HG03432 (cell line): Measurements from ENCODE around the gene ZNF296.

Experiments
- ATAC-seq: cut with Tn5 transposase; IDR thresholded peaks from one replicate; pipeline ENCODE4 v1.9.1; 2021; ENCODE audit warnings: mild to moderate bottlenecking, moderate library complexity; ENCODE audit not compliant: unreplicated experiment

The ZNF296 gene

DNA sequence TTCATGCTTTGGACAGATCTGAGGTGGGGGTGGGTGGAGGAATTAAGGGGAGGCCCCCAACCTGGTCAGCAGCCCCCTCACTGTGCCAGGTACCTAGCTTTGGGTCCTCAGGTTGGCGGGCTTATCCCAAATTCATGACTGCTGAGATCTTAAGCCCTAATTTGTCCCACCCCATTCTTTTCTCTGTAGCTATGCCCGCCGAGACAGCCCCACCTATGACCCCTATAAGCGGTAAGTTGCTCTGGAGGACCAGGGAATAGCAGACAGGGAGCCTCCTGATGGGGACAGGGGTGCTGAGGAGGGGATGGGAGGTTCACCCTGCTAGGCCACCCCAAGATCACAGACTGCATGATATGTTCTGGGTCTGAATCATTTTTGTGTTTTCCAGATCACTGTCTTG lies 14.3 kb downstream of the ZNF296 start:
- ATAC-seq = no peak

GRCh38 chr19:45059258-45059965 lies 16.9 kb downstream of the ZNF296 start:
- peak; percentile 40 for ATAC-seq

DNA sequence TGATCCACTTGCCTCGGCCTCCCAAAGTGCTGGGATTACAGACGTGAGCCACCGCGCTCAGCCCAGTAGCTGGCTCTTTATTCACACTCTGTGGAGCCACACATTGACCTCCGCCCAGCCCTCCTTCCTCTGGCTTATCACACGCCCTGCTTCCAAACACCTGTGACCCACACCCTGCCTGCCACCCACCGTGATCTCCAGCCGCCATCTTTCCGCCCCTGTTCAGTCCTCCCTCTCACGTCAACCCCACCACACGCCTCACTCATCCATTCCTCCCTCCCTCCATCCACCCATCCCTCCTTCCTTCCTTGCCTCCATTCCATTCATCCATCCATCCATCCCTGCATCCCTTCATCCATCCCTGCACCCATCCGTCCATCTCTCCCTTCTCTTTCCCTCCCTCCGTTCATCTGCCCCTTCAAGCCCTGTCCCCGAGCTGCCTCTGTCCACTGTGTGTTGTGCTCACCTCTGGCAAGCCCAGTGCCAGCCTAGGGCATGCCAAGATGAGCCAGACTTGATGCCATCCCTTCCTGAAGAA lies 17.6 kb downstream of the ZNF296 start:
- ATAC-seq = no peak

DNA sequence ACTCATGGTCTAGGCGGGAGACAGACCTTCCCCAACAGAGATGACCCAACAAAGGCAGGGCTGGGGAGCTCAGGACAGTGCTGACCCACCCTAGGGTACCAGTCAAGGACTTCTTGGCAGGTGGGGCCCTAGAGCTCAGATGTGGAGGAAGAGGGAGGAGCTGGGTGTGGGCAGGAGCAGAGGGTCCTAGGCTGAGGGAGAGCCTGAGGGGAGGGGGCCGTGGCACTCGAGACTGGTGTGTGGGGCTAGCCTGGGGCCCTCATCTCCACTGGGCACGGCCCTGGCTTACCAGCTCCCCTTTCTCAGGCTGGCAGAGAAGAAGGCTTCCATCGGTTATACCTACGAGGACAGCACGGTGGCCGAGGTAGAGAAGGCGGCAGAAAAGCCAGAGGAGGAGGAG lies 18.8 kb downstream of the ZNF296 start:
- ATAC-seq = no peak

DNA sequence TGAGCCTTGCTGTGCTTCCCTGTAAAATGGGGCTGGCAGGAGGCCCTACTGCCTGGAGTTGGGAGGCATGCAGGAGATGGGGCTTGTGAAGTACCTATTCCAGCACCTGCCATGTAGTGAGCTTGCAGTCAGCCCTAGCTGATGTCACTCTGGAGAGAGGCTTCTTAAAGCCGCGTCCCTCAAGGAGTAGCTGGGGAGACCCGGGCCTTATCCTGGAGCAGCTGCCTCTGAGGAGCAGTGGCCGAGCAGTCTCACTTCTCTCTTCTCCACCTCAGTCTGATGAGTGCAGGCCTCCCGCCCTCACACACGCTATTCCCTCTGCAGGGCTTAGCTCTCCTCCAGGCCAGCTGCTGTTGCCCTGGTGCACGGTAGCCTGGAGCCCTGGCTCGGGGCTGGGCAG lies 19.4 kb downstream of the ZNF296 start:
- no peak for ATAC-seq

DNA sequence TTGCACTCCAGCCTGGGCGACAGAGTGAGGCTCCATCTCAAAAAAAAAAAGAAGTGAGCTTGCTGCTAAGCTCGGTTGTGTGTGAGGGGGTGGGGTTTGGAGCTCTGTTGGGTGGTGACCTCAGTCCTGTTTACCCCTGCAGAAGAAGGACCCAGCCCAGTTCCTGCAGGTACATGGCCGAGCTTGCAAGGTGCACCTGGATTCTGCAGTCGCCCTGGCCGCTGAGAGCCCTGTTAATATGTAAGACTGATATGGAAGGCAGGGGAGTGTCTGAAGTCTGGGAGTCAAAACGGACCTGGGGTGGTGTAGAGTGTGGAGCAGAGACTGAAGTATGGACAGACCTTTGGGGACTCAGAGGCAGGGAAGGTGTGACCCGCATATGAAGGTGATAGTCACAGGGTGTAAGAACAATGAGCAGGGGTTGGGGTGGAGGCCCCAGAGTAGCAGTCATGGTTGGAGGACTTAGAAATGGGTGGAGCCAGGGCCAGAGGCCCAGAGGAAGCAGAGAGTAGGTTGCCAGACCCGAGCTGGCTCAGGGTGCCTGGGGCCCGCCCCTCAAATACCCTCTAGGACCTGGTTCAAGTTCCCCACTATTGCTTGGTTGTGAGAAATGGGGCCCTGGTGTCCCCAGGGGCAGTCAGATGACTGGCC lies 24.2 kb downstream of the ZNF296 start:
- ATAC-seq = no peak

GRCh38 chr19:45050036-45050435 lies 26.2 kb downstream of the ZNF296 start:
- ATAC-seq = no peak

DNA sequence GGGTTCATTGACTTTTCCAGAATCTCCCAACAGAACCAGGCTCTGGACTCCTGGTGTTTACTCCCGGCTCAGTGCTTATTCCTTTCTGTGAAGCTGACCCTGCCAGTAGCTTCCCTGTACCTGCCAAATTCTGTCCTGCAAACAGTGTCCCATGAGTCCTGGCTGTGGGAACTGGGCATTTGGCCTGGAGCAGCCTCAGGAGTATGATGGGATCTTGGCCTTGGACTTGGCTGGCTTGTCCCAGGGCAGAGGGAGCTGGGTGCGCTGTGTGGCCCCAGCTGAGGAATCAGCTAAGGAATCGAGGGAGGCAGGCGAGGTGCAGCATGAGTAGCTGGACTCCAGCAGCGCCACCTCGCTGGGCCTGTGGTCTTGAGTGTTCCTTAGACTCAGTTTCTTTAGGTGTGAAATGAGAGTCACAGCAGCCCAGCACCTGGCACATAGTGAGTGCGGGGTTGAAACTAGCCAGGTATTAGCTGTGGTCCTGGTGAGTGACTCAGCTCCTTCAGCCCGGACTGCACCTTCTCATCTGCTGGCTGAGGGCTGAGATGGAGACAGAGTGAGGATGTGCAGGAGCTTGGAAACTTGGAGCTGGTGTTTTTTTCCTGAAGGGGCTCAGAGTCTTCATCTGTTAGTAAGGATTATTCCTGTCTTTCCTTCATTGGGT lies 27.1 kb downstream of the ZNF296 start:
- ATAC-seq = no peak

- peak; percentile 57 for ATAC-seq
Measured at GRCh38 chr19:45047188-45047797, 29.0 kb downstream of the ZNF296 start.

DNA sequence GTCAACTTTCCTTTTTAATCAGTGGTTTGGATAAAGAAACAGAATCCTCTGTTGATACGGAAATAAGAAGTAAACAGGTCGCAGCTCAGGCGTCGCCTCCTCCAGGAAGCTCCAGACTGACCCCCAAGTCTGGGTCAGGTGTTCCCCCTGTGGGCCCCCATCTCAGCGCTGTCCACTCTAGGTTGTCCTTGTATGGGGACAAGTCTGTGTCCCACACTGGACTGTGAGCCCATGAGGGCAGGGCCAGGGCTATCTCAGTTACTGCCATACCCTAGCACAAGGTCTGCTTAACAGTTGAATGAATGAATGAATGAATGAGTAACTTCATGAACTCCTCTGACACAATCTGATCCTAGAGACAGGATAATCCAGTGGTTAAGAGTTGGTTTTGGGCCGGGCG lies 29.9 kb downstream of the ZNF296 start:
- ATAC-seq = no peak

DNA sequence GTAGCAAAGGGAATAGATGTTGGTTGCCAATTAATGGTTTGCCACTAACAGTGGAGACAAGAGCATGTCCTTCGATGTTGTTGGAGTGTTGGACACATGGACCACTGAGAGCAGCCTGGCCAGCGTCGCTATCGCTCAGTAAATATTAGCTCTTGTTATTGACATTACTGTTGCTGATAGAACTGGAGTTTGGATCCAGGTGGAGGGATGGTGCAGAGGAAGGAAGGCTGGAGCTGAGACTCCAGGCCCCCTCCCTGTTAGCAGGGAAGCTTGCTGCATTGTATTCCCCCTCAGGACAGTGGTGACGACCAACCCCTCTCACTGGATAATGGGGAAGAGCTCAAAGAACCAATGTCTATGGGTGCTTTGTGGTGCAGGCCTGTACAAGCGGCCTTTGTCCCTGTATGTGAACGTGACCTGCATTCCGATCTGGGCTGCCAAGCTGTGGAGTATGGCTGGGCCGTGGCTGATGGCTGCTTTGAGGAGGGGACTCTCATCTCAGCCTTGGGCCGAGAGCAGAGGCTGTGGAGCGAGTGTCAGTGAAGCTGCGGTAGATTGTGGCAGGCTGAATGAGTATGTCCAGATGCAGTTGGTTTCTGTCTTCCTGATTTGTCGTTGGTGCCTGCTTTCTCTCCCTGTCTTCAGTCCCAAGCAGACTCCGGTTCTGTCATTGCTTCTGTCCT lies 30.5 kb downstream of the ZNF296 start:
- ATAC-seq = no peak

GRCh38 chr19:45041125-45041524 lies 35.2 kb downstream of the ZNF296 start:
- ATAC-seq = no peak

DNA sequence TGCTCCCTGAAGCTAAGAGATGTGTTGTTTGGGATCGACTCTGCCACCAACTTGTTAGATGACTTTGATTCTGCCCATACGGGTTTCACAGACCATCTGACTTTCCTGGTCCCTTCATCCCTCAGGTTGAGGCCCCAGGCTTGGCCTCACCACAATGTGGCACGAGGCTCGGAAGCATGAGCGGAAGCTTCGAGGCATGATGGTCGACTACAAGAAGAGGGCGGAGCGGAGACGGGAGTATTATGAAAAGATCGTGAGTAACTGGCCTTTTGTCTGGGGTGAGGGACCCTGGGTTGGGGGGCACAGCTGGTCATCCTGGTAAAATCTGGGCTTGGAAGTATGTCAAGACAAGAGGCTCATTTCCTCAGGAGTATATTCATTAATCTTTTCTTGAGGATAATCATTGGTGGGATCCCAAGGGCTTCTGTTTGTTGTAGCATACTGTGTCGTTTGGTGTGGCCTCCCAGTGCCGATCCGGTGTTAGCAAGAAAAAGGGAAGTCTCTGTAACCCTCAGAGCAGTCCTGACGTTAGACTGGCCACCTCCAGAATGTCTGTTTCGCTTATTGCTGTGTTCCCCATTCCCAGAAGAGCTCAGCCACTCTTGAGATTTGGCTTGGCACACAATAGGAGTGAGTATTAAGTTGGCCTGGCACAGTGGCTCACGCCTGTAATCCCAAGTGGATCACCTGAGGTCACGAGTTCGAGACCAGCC lies 36.1 kb downstream of the ZNF296 start:
- no peak for ATAC-seq

DNA sequence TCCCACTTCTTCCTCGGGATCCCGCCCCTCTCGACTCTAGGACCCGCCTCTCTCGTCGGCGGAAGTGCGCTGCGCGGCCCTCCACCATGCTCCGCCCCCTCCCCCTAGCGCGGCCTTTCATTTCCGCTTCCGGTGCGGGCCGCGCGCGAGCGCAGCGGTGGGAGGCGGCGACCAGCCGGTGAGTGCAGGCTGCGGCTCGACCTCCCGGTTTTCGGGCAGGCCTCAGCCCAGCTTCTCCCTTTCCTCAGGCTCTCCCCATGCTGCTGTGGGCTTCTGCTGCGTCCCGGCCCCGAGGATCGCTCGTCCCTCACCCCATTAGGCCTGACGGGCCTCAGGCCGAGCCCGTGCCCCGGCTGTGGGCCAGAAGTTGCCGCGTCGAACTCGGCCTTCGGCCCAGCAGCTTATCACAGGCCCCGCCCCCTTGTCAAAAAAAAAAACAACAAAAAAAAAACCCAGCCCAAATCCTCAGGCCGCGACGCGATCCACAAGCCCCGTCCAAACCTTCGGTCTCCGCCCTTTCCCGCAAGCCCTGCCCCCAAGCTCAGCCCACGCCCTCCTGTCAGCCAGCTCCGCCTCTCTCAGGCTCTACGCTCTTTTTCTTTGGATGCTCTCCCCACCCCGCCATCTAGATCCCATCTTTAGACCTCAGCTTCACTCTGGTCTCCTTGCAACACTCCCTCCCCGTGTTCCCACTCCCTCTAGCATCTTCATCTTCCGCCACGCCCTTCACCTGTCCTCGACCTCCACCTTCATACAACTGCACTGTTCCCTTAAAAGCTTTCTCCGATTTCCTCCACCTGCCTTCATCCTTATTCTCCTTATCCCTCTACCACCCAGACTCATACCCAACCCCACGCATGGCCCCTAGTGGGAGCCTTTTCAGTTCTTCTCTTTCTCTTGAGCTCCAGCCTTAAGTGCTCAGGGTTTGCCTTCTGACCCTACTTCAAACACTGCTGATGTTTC lies 37.1 kb downstream of the ZNF296 start, which contains the start of gene CLASRP:
CLASRP (plus strand) TSS at position 115 of the 963 bp plus-strand sequence. CDS start 1,168 bp downstream, outside the sequence.
- peak; percentile 89 for ATAC-seq

- no peak for ATAC-seq
Measured at GRCh38 chr19:45037393-45038169, 38.7 kb downstream of the ZNF296 start.

- no peak for ATAC-seq
Measured at GRCh38 chr19:45035755-45036154, 40.5 kb downstream of the ZNF296 start.

DNA sequence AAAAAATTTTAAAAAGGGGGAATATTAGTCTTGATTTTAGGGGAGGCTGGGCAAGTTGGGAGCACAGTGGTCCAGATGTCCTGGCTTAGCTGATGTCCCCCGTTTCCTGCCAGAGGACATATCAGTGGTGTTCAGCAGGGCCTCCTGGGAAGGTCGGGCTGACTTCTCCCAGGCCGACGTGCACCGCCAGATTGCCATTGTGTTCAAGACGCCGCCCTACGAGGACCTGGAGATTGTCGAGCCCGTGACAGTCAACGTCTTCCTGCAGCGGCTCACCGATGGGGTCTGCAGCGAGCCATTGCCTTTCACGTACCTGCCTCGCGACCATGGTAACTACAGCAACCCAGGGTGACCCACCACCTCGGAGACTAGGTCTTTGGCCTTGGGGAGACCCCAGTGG lies 43.9 kb downstream of the ZNF296 start:
- ATAC-seq = no peak

DNA sequence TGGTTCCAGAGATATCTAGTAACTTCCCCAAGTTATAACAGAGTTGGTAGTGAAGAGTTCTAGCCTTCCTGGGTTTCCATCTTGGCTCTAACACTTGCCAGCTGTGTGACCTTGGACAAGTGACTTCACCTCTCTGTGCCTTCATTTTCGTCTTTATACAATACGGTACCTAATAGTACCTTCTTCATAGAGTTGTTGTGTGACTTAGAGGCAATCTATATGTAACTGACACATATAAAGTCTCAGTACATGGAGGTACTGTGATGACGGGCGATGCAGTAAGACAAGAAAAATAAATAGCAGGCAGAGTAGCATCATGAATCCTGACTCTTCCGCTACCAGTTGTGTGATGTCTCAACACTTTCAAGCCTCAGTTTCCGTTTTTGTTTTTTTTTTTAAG lies 45.5 kb downstream of the ZNF296 start:
- ATAC-seq = no peak
